Measurements from ENCODE around the gene MBOAT1.

- no peak for TF ChIP-seq POLR2AphosphoS5 (IDR thresholded peaks at IDR 0.05; ENCODE audit: low read depth, low read length)
- TF ChIP-seq POLR2A (IDR thresholded peaks at IDR 0.05; ENCODE audit: low read depth, low read length) = no peak
- no peak for TF ChIP-seq TAF1 (IDR thresholded peaks at IDR 0.05; ENCODE audit: borderline replicate concordance, low read depth, low read length)
Observed at GRCh38 chr6:20236344-20236743, 24.1 kb upstream of the MBOAT1 start.

Measured in GM12892 (cell line).